ENCODE measurements around the gene ACCSL.

The ACCSL gene

DNA sequence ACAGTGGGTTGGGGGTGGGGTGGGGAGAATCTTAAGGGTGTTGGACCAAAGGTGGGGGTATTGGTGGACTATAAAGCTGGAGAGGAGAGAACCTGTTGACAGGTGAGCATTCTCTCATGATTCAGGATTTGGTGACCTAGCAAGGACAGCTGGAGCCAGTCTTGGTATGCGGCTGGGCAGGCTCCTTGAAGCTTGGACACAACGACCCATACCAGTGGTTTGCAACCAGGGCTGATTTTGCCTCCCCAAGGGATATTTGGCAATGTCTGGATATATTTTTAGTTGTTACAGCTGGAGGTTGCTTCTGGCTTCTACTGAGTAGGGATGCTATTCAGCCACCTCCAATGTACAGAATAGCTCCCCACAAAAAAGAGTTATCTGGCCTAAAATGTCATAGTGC lies 53.3 kb downstream of the ACCSL start:
- Histone ChIP-seq H3K4me3 (replicated peaks; ENCODE audit: low read depth, low read length) (no peak overlapping the region), H3K27me3 (replicated peaks; ENCODE audit: control insufficient read depth, insufficient read depth, low read length) (no peaks in the 10 kb centered on the region), H3K36me3 (ENCODE audit: control insufficient read depth, insufficient read depth, low read length) (no peaks in the 10 kb centered on the region)
- no peak for DNase-seq (ENCODE audit: extremely low read depth, insufficient read length)
- no peak for TF ChIP-seq CTCF (IDR thresholded peaks at IDR 0.05; ENCODE audit: insufficient read depth, low read length, poor library complexity, severe bottlenecking)

- Histone ChIP-seq H3K27me3 (replicated peaks; ENCODE audit: control insufficient read depth, insufficient read depth, low read length) (no peaks in the 10 kb centered on the region), H3K36me3 (ENCODE audit: control insufficient read depth, insufficient read depth, low read length) (no peaks in the 10 kb centered on the region; the same call in 1 of the 2 replicates), H3K4me3 (replicated peaks; ENCODE audit: low read depth, low read length) (no peak overlapping the region)
- peak; percentile 13 for TF ChIP-seq CTCF (IDR thresholded peaks at IDR 0.05; ENCODE audit: insufficient read depth, low read length, poor library complexity, severe bottlenecking)
- no peak for DNase-seq (ENCODE audit: extremely low read depth, insufficient read length)
Measured at GRCh38 chr11:44104481-44105294, 56.9 kb downstream of the ACCSL start.

GRCh38 chr11:44108260-44108659 lies 60.5 kb downstream of the ACCSL start:
- no peak for TF ChIP-seq CTCF (IDR thresholded peaks at IDR 0.05; ENCODE audit: insufficient read depth, low read length, poor library complexity, severe bottlenecking)
- Histone ChIP-seq H3K4me3 (replicated peaks; ENCODE audit: low read depth, low read length) (no peak overlapping the region), H3K27me3 (replicated peaks; ENCODE audit: control insufficient read depth, insufficient read depth, low read length) (no peaks in the 10 kb centered on the region), H3K36me3 (ENCODE audit: control insufficient read depth, insufficient read depth, low read length) (no peaks in the 10 kb centered on the region; the same call in 1 of the 2 replicates)
- no peak for DNase-seq (ENCODE audit: extremely low read depth, insufficient read length)

Data from GM06990 (cell line).